Measurements from ENCODE around the gene FRMD4A.

FRMD4A gene

DNA sequence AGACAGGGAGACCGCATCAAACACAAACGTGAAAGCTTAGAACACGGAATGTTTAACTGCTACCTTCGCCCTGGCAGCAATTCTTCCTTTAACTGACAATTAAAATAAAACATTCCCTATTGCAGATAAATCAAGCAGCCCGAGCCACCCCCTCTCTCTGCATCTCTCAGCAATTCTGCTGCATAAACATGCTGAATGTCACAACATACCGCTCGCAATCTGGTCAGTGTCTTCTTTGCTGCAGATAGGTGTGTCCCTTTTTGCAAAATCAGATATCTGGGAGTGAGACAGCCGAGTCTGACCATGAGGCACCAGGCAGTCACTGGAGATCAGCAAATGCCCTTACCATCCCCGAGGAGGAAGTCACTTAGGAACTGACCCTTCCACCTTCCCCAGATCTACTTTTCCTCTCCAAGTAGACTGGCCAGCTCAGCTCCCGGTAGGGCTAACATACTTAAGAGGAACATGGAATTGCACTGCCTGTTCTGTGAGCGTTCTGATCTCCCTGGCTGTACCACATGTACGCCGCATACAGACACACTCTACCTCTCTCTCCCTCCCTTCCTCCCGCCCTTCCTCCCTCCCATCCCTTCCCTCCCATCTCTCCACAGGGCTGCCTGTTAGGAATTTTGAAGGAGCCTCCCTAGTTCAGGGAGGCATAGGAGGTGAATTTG lies at the start of gene FRMD4A:
FRMD4A (minus strand) TSS at position 537 of the 674 bp plus-strand sequence.
- FAIRE-seq: peak; percentile 76

DNA sequence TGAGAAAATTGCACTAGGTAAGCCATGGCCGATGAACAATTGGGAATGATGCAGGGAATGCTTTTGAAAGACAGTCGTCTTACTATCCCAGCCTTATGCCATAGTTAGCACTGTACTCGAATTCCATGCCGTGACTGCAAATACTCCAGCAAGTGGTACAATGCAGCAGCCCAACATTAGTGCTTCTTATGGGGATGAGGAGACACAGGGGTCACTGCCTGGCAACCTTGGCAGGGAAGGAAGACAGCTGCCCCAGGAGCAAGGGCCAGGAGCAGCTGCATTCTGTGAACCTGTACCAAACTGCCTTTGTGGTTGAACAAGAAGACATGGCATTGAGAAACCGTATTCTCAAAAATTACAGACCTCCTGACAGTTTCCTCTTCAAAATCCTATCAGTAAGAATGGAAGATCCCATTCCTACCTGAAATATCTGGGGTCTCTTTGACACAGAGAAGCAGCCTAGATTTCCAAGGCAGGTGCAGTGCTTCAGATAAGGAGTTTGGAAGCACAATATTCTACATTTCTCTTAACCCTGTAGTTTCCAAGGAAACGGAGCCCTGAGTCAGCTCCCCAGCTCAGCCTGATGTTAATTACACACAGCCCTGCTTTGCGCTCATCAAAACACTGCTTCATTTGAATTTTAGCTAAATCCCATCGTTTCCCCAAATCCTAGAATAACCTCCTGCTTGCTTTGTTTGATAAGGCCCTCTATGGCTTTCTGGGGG lies 49.0 kb upstream of the FRMD4A start:
- peak; percentile 92 for FAIRE-seq

- peak; percentile 98 for FAIRE-seq
Measured at GRCh38 chr10:14378387-14378960, 47.8 kb upstream of the FRMD4A start.

DNA sequence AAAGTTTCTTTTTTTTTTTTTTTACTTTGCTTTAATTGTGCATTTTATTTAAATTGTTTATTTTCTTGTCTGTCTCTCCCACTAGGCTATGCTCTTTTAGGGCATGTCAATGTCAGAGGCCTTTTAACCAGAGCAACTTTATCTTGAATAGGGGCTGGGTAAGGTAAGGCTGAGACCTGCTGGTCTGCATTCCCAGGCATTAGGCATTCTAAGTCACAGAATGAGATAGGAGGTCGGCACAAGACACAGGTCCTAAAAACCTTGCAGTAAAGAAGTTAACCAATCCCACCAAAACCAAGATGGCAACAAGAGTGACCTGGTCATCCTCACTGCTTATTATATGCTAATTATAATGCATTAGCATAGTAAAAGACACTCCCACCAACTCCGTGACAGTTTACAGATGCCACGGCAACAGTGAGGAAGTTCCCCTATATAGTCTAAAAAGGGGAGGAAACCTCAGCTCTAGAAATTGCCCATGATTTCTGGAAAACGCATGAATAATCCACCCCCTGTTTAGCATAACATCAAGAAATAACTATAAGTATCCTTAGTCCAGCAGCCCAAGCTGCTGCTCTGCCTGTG lies 47.0 kb upstream of the FRMD4A start:
- peak; percentile 72 for FAIRE-seq

DNA sequence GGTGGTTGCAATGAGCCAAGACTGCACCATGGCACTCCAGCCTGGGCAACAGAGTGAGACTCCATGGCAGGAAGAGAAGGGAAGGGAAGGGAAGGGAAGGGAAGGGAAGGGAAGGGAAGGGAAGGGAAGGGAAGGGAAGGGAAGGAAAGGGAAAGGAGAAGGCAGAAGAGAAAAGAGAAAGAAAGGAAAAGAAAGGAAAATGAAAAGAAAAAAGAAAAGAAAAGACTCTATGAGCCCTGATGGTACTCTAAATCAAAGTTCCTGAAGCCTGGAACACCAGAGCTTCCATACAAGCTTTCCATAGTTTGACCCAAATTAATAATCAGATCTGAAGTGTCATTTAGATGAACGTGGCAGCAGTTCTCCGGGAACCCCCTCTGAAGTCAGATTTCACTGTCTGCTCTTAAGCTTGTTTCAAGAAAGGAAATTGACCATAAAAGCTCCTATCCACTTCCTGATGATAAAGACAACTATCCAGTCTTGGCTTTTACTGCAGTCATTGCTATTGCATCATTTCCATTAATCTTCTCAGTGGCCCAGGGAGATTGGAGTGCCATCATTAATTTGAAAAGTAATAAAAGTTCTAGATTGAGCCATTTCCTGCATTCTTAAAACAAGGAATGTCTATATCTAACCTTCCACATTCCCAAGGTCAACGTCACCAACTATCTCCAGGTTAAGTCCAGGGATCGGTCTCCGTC lies 44.2 kb upstream of the FRMD4A start:
- FAIRE-seq: peak; percentile 71

GRCh38 chr10:14372606-14373005 lies 41.9 kb upstream of the FRMD4A start:
- no peak for FAIRE-seq

DNA sequence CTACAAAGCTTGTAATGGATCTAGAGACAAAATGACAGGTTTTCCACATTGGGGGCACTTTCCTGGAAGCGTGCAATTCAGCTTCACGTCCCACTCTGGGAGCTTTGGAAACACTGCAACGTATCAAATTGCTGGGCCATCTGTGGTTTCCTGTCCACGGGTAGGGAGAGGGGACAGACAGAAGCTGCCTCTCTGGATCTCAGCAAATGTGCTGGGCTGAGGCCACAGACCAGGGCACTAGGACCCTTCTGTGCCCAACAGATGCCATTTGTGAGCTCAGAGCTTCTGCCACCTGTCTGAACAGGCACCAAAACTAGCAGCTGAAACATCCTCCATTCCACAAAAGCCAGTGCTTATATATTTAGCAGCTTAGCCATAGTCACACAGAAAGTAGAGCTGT lies 40.9 kb upstream of the FRMD4A start:
- no peak for FAIRE-seq

GRCh38 chr10:14370894-14371293 lies 40.2 kb upstream of the FRMD4A start:
- FAIRE-seq: no peak

DNA sequence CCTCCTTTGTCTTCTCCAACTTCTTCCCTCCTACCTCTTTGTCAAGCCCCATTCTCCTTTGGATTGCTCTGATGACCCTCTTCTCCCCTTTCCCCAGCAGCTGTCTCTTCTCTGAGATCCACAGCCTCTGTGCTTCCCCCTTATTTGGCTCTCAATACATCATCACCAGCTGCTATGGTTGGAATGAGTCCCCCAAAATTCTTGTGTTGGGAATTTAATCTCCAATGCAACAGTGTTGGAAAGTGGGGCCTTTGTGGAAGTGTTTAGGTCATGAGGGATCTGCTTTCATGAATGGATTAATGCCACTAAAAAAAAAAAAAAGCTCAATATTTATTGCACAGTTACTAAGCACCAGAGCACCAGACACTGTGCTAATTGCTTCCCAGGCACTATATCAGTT lies 39.2 kb upstream of the FRMD4A start:
- FAIRE-seq: no peak

- FAIRE-seq: no peak
Measured at GRCh38 chr10:14366760-14367159, 36.0 kb upstream of the FRMD4A start.

GRCh38 chr10:14365266-14365665 lies 34.5 kb upstream of the FRMD4A start:
- no peak for FAIRE-seq

DNA sequence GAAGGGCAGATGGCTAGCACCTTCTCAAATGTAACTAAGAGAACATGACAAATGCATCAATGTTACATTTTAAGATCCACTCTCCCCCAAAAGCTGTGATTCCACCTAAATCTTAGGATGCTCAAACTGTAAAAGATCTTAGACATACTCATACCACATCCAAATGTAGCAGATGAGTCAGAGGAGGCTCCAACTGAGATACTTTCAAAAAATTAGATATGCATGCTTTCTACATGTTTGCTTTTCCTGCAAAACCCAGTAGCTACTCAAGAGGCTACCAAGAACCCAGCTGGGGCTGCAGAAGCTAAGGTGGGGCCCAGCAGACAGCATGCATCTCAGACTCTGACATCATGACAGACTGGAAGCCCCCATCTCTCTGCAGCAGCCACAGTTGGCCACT lies 31.4 kb upstream of the FRMD4A start:
- FAIRE-seq: no peak

- FAIRE-seq: no peak
Measured at GRCh38 chr10:14360961-14361360, 30.2 kb upstream of the FRMD4A start.

DNA sequence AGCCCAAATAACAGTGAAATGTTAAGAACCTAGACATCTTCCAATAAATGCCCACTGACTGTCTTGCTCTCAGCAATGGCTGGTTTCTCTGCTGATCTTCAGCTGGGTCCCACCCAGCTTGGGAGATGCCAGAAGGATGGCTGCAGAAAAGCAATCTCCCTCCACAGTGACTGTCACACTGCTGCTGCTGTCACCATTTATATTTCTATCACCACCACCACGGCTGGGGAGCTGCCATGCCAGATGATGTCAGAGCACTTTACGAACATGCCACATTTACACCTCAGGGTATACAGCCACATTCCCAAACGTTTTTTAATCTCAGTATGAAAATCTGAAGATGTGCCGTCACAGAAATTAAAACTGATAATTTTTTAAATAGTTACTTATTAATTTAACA lies 29.8 kb upstream of the FRMD4A start:
- FAIRE-seq: no peak

GRCh38 chr10:14358886-14359573 lies 28.3 kb upstream of the FRMD4A start:
- peak; percentile 88 for FAIRE-seq

GRCh38 chr10:14356921-14357320 lies 26.2 kb upstream of the FRMD4A start:
- no peak for FAIRE-seq

- no peak for FAIRE-seq
Measured at GRCh38 chr10:14355750-14356149, 25.0 kb upstream of the FRMD4A start.

- no peak for FAIRE-seq
Measured at GRCh38 chr10:14353291-14353913, 22.7 kb upstream of the FRMD4A start.

GRCh38 chr10:14350006-14350405 lies 19.3 kb upstream of the FRMD4A start:
- no peak for FAIRE-seq

- FAIRE-seq: no peak
Measured at GRCh38 chr10:14349081-14349480, 18.4 kb upstream of the FRMD4A start.

DNA sequence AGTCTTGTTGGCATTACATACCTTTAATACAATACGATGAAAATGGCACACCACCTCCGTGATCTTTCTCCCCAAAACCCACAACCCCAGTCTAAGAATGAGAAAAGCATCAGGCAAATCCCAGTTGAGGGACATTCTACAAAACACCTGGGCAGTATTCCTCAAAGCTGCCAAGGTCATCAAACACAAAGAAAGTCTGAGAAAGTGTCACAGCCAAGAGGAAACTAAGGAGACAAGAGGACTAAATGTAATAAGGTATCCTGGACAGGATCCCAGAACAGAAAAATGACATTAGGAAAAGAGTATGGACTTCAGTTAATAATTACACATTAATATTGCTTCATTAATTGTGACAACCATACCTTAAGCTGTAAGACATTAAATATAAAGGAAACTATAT lies 14.5 kb upstream of the FRMD4A start:
- no peak for FAIRE-seq
